Upper lobe of left lung (tissue), 6 donors: Measurements from ENCODE around the gene C13orf46. TPM values are rescaled to one million over a fixed set of nuclear protein-coding genes. Genes with fewer than 3 reads are reported as not detected.

ENCODE experiments used
- ATAC-seq, 2 donors: fragments of 200-7000 bp; cut with Tn5 transposase; one replicate each; pipeline ENCODE4 v1.9.1; 2022; ENCODE audit warnings: mild to moderate bottlenecking in 2 of 2, moderate library complexity in 2 of 2; ENCODE audit not compliant: low FRiP score in 2 of 2
- DNase-seq, 2 donors: peaks; one replicate each; pipeline ENCODE4 v3.0.0-alpha.2; 2019 to 2020
- H3K27ac ChIP-seq, 4 donors: fragments of 200-600 bp; sonication (generic); one replicate each; pipeline ENCODE4 v1.5.1; 2016 to 2019
- H3K27me3 ChIP-seq, 4 donors: fragments of 200-600 bp; sonication (generic); one replicate each; pipeline ENCODE4 v1.5.1; 2017 to 2019
- H3K36me3 ChIP-seq, 4 donors: fragments of 200-600 bp; sonication (generic); one replicate each; pipeline ENCODE4 v1.5.1; 2016 to 2019
- H3K4me1 ChIP-seq, 4 donors: fragments of 200-600 bp; sonication (generic); one replicate each; pipeline ENCODE4 v1.5.1; 2018 to 2019
- H3K4me3 ChIP-seq, 4 donors: fragments of 200-600 bp; sonication (generic); one replicate each; pipeline ENCODE4 v1.5.1; 2017 to 2019; ENCODE audit warnings: mild to moderate bottlenecking in 2 of 4, moderate library complexity in 1 of 4
- H3K9me3 ChIP-seq, 4 donors: fragments of 200-600 bp; sonication (generic); one replicate each; pipeline ENCODE4 v1.5.1; 2018 to 2019
- CTCF ChIP-seq, 6 experiments: fragments of 450-650 bp in 4 of 6; fragments of 200-600 bp in 2 of 6; sonication (generic) in 2 of 6; IDR thresholded peaks; one replicate each; pipeline ENCODE4 v1.5.1; 2016 to 2019; ENCODE audit warnings: antibody characterized with exemption in 6 of 6
- EP300 ChIP-seq, 4 donors: sonication (generic); formaldehyde crosslinking; IDR thresholded peaks; one replicate each; pipeline ENCODE4 v1.5.1; 2017; ENCODE audit warnings: antibody characterized with exemption in 4 of 4, control low read depth in 2 of 4
- POLR2A ChIP-seq, 4 donors: fragments of 450-650 bp; IDR thresholded peaks; one replicate each; pipeline ENCODE4 v1.5.1; 2016 to 2017; ENCODE audit warnings: antibody characterized with exemption in 4 of 4, mild to moderate bottlenecking in 2 of 4
- POLR2AphosphoS5 ChIP-seq, 2 donors: sonication (generic); formaldehyde crosslinking; IDR thresholded peaks; one replicate each; pipeline ENCODE4 v1.5.1; 2017; ENCODE audit warnings: antibody characterized with exemption in 2 of 2
- WGBS, 2 donors: methylation state at CpG; one replicate each; pipeline ENCODE4 v1.1.5; 2017 to 2018; 5-methylcytosine and 5-hydroxymethylcytosine counted together
- total RNA-seq, 6 donors: library from RNA; depleted of rRNA in 4 of 6; stranded (reverse); fragments of >200 nt in 4 of 6; gene quantifications; one replicate each; pipeline versions ENCODE4 v1.1.0 to v1.2.1, GENCODE V29; 2016 to 2021
- donor health status: DM: no; HTN: no; CAD: no; lungs with moderate emphysema.
- donor health status: DM: no; HTN: yes; CAD: no; lungs with severe emphysema.

Gene C13orf46
- total RNA-seq, 6 donors from 2014 or later, result 5.5 to 44.0 (median 14.7) TPM

DNA sequence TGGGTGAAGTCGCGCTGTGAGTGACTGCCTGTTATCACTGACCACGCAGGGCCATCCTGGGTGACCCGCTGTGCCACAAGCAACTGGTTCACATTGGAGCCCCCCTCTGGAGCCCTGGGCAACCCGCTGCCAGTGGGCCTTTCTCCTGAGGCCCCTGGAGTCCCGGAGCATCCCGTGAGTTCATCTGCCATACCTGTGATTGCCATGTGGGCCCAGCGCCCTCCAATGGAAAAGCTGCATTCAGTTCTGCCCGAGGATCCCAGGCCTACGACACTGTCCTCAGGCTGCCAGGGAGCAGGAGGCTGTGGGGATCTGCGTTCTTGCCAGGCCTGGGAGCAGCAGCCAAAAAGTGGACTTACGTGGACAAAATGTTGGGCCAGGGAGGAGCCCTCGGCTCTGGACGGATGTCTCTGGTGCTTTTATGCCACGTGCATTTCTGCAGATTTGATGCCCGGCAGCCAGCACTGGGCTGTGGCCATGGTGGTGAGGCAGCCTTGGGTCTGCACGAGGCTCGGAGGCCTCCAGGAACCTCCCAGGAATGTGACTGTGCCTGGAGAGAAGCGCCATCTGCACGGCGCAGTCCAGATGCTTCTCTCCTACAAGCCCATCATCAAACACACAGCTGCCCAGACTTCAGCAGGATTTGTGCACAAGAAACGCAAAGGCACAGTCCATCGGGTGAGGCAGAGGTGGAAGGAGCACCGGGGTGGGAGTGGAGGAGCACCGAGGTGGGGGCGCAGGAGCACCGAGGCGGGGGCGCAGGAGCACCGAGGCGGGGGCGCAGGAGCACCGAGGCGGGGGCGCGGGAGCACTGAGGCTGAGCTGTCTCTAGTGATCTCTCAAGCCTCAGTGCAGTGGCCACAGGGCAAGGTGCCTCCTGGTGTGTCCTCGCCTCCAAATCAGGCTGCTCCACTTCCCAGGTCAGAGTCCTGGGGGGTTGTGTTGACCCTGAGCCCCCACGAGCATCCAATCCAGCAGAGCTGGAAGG lies 44.0 kb downstream of the C13orf46 start:
- Histone ChIP-seq H3K27ac (no peak overlapping the region), H3K4me3 (no peak overlapping the region), H3K36me3 (no peaks in the 10 kb centered on the region), H3K9me3 (no peaks in the 10 kb centered on the region), H3K4me1 (peaks cover 7 to 11% (median 10%) of the 10 kb centered on the region in 4 donors), H3K27me3 (no peaks in the 10 kb centered on the region)
- TF ChIP-seq EP300 (IDR thresholded peaks at IDR 0.05) (no peak), POLR2AphosphoS5 (IDR thresholded peaks at IDR 0.05) (no peak), CTCF (IDR thresholded peaks at IDR 0.05) (no peak), POLR2A (IDR thresholded peaks at IDR 0.05) (no peak)
- DNase-seq (peak in 1 of 2 donors; percentile 19), ATAC-seq (no peak)
- 82 to 90% methylated on average over 26 to 33 of the region's 38 CpGs for WGBS, 2 donors

DNA sequence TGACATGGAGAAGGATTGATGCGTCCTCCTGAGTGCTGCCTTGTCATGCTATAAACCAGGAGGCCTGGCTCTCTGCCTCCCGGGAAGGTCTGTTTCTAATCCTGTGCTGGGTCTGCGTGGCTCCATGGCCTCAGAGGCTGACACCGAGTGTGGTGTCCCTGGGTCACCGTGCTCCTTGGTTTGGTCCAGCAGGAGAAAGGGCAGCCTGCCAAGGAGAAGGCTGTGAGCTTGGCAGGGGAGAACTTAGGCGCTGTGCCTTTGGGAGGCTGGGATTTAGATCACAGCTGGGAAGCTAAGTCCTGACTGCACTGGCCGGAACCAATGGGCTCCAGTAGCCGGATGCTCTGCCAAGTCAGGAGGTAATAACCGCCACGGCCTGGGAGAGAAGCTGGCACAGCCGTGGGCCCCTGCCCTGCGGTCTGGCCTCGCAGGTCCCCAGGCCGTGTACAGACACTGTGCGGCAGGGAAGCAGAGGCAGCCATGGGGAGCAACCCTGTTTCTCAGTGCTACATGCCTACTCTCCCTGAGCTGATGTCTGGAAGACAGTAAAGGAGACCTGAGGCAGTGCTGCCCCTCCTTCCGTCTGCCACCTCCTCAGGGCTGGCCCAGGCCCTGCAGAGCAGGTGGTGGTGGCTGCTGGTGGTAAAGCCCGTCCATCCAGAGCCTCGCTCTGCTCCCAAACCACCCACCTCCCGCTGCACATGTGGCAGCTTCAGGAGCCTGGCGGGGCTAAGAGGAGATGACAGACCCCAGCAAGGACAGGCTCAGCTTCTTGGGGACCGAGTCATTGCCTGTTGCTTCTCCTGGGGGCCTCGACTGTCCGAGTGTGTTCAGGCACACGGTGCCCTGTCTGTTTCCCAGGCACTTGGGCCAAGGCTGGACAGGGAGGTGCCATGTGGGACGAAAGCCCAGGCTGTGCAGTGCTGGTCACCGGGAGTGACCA lies 44.9 kb downstream of the C13orf46 start:
- Histone ChIP-seq H3K4me1 (peaks cover 7 to 11% (median 10%) of the 10 kb centered on the region in 4 donors), H3K27ac (peak overlapping the region in 1 of 4 donors; percentile 44), H3K9me3 (no peaks in the 10 kb centered on the region), H3K36me3 (no peaks in the 10 kb centered on the region), H3K4me3 (no peak overlapping the region), H3K27me3 (no peaks in the 10 kb centered on the region)
- TF ChIP-seq CTCF (IDR thresholded peaks at IDR 0.05) (no peak), POLR2AphosphoS5 (IDR thresholded peaks at IDR 0.05) (peak in 1 of 2 donors; percentile 18)
- DNase-seq (peak; percentile 27 to 54), ATAC-seq (peak; percentile 49 to 63)
- 80 to 81% methylated on average over 12 to 26 of the region's 26 CpGs for WGBS, 2 donors

- 40 to 57% methylated on average over 31 to 36 of the region's 36 CpGs for WGBS, 2 donors
- Histone ChIP-seq H3K36me3 (no peaks in the 10 kb centered on the region), H3K4me1 (peaks cover 7 to 11% (median 10%) of the 10 kb centered on the region in 4 donors), H3K27ac (peak overlapping the region in 1 of 4 donors; percentile 44), H3K27me3 (no peaks in the 10 kb centered on the region), H3K4me3 (no peak overlapping the region), H3K9me3 (no peaks in the 10 kb centered on the region)
- DNase-seq, result peak; percentile 21 to 81
- ATAC-seq, result peak; percentile 6 to 78
- TF ChIP-seq POLR2AphosphoS5 (IDR thresholded peaks at IDR 0.05) (no peak), CTCF (IDR thresholded peaks at IDR 0.05) (no peak)
These were observed 46.0 kb downstream of the C13orf46 start for GRCh38 chr13:113927661-113928581.

GRCh38 chr13:113926951-113927660 lies 46.8 kb downstream of the C13orf46 start:
- no peak for TF ChIP-seq POLR2A (IDR thresholded peaks at IDR 0.05)
- TF ChIP-seq CTCF (IDR thresholded peaks at IDR 0.05), result no peak
- TF ChIP-seq POLR2AphosphoS5 (IDR thresholded peaks at IDR 0.05), result no peak
- TF ChIP-seq EP300 (IDR thresholded peaks at IDR 0.05), result no peak
- H3K4me3 ChIP-seq, result no peak overlapping the region
- no peaks in the 10 kb centered on the region for H3K27me3 ChIP-seq
- no peak overlapping the region for H3K27ac ChIP-seq
- peak in 1 of 2 donors; percentile 1 for ATAC-seq
- H3K36me3 ChIP-seq, result no peaks in the 10 kb centered on the region
- H3K4me1 ChIP-seq, result peaks cover 7 to 11% (median 10%) of the 10 kb centered on the region in 4 donors
- peaks cover 0 to 5% (median 0%) of the 10 kb centered on the region in 4 donors for H3K9me3 ChIP-seq
- DNase-seq, result peak in 1 of 2 donors; percentile 20
- 71 to 78% methylated on average over 6 to 12 of the region's 12 CpGs for WGBS, 2 donors
